ENCODE measurements around the gene FXYD7.
"Not testable (repeated sequence)": the region's sequence is repeated elsewhere in the genome, so short reads cannot be mapped to it uniquely, and the experiment has no call there.

FXYD7 gene

DNA sequence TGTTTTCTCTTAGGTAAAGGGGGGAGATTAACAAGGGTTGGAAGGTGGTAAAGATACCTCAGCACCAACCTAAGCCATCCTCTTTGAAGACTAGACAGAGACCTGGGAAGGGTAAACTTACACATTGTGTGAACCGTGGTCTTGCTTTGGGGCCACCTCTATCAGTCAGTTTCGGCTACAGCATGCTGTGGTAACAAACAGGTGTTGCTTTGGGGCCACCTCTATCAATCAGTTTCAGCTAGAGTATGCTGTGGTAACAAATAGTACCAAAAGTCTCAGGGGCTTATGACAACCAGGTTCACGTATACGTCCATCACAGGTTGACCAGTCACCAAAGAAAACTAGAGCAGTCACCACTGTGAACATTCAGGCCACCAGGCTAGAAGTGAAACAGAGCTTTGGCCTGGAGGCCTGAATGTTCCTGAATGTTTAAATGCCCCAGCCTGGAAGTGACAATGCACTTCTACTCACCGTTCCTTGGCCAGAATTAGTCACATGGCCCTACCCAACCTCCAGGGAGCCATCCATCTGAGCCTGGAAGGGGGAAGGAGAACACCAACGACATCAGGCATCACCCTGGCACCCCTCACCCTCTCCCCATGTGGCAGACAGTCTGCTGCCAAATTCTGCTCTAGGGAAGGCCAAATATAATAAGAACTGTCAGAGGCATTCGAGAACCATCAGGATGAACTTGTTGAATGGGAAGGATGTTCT is 3.8 kb downstream of the FXYD7 start:
- no peak for DNase-seq

DNA sequence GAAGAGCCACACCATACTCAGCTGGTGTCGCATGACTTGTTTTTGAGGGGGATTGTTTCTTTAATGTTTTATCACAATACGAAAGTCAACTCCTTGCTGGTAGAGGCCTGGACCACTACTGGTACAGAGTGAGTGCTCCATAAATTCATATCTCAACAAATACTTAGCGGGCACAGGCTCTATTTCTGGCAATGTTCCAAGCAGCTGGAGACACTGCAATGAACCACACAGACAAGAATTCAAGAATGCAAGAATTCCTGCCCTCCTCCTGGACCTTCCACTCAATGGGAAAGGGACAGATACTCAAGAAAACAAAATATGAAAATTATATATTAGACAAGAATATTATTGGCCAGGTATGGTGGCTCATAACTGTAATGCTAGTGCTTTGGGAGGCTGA is 6.4 kb downstream of the FXYD7 start:
- no peak for DNase-seq

GRCh38 chr19:35150445-35150844 is 7.4 kb downstream of the FXYD7 start:
- DNase-seq: no peak

GRCh38 chr19:35151273-35152065 is 8.4 kb downstream of the FXYD7 start:
- no peak for DNase-seq

GRCh38 chr19:35153129-35153522 is 10.1 kb downstream of the FXYD7 start:
- DNase-seq: not testable (repeated sequence)

DNA sequence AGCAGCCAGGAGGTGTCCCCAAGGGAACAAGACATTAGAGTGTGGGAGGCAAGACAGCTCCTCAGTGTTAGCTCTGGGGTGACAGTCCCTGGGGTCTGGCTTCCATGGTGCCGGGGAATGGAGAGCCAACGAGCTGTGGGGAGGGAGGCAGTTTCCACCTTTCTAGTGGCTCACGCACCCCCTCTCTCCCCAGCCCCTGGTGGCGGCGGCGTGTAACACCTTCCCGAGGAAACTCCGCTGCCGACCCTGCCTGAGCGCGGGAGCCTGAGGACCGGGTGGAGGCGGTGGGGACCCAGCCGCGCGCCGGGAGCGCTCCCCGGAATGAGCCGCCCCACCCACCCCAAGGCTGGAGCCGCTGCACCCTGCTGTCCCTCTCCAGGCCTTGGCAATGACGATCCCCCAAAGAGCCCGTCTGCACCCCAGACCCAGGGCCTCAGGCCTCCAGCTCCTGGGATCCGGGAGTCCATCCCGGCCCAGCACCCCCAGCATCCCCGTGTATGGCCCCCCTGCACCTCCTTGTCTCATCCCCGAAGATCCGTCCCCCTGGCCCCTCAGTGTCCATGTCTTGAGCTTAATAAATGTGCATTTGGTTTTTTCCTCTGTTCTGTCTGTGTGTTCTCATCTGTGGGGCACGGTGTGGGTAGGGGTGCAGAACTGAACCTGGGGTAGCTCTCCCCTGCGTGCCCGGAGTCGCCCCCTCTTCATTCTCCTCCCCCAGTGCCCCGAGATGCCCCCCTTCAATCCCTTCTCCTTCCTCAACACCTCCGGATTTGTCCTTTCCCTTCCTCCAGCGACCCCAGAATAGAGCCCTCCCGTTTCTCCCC is 10.9 kb downstream of the FXYD7 start:
- peak in 1 of 2 experiments; percentile 17 for DNase-seq

GRCh38 chr19:35154525-35155406 is 11.7 kb downstream of the FXYD7 start, which contains the start of gene FXYD5:
FXYD5 (plus strand) TSS chr19:35154735; CDS start chr19:35155551, 816 bp downstream.
- DNase-seq: no peak

GRCh38 chr19:35155441-35155840 is 12.4 kb downstream of the FXYD7 start:
- DNase-seq: no peak

DNA sequence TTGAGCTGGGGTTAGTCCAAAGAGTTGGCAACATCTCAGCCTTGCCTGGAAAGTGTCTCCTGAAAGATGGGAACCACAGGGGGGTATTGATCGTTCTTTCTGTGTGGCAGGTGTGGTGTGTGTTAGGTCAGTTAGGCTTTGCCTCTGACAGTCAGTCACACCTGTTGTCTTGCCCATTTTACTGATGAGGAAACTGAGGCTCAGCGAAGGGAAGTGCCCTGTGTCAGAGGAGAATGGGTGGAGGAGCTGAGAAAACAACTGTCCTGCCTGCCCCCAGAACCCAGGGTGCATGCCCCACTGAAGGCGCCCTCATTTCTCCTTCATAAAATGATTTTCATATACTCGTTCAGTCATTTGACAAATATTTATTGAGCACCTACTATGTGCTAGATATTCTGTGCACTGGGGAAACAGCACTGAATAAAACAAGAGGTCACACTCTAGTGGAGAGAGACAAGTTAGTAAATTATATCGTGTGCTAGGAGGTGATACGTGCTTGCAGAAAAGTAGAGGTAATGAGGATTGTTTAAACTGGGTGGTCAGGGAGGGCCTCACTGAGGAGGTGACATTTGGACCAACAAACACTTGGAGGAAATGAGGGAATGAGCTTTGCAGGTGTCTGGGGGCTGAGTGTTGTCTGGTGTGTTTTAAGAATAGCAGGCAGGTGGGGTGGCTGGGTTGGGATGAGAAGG is 13.1 kb downstream of the FXYD7 start:
- DNase-seq: no peak

- DNase-seq: no peak
These were observed 13.6 kb downstream of the FXYD7 start for GRCh38 chr19:35156673-35157014.

DNA sequence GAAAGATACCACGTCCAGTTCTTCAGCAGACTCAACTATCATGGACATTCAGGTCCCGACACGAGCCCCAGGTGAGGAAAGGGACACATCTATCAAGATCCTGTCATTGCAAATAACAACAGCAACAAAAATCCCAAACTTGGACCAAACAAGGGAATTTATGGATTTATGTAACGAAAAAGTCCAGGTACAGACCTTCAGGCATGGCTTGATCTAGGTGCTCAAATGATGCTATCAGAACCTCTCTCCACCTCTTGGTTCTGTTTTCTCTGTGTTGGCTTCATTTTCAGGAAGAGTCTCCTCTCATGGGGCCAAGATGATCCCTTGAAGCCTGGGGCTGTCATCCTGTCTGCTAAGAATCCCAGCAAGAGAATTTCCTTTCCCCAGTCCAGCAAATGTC is 14.4 kb downstream of the FXYD7 start:
- no peak for DNase-seq

DNA sequence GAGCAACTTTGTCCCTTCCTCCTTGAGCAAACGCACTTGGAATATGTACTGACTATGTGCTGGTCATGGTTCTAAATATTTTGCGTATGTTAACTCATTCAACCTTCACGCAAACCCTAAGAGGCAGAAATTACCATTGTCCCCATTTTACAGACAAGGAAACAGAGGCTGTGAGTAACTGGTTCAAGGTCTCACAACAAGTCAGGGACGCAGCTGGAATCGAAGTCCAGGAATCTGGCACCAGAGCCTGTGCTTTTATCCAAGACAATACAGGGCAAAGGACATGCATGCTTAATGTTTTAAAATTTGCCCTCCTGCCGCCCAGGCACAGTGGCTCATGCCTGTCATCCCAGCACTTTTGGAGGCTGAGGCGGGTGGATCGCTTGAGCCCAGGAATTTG is 16.6 kb downstream of the FXYD7 start:
- no peak for DNase-seq

GRCh38 chr19:35160629-35161433 is 17.8 kb downstream of the FXYD7 start:
- DNase-seq: no peak

DNA sequence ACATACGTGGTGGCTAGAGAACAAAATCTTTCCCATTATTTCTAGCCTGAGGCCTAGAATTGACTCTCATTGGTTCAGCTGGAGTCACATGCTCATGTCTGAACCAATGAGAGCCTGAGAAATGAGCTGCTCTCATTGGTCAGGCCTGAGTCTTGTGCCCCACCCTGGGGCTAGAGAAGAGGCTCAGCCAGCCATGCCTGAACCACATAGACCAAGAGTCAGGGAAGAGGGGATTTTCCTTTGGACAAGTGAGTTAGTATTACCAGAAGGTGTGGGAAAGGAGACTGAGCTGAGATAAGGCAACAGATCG is 18.3 kb downstream of the FXYD7 start:
- DNase-seq: no peak

DNA sequence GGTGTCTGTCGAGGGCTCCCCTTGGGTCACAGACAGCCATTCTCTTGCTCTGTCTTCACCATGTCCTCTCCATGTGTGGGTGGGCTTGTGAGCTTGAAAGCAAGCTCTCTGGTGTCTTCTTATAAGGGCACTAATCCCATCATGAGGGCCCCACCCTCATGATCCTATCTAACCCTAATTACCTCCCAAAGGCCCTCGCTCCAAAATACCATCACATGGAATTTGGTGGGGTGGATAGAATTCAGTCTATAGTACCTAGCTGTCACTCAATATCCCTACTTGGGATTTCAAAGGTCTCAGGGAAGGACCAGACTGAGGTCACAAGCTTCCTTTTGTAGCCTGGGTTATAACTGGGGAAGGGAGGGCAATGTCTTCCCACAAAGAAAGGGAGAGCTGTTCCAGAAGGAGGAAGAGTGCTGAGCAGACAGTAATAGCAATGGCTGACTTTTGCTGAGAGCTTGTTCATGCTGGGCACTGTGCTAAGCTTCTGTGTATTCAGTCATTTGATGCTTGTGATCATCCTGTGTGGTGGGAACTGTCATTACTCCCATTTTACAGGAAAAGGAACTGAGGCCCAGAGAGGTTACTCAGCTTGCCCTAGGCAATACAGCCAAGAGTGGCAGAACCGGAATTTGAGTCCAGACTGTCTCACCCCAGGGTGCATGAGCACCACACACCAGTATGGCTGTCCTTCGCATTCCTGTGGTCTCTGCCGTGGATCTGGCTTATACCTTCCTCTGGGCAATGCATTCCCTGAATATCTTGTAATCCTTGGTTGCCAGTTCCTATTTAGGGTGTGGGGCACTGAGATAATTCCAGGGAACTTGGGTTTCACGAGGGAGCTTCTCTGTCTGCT is 19.6 kb downstream of the FXYD7 start:
- DNase-seq: no peak

DNA sequence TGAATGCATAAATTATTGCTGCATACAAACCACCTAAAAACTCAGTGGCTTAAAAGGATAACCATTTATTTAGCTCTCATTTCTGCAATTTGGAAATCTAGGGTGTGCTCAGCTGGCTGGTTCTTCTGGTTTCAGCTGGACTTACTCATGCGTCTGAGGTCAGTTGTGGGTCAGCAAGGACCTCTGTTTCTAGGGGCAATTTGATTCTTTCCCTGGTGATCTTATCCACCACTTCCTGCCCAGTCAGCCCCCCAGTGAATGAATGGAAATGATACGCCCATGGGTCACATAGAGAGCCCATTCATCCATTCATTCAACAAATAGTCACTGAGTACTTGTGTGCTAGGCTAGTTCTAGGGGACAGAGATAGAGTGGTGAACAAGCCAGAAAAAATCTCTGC is 21.4 kb downstream of the FXYD7 start:
- no peak for DNase-seq

GRCh38 chr19:35165200-35166058 is 22.4 kb downstream of the FXYD7 start:
- DNase-seq: no peak

- DNase-seq: no peak
These were observed 23.3 kb downstream of the FXYD7 start for GRCh38 chr19:35166100-35167063.
